A549 (cell line): Measurements from ENCODE around the gene MLLT3.

Experiments used
- RAD21 ChIP-seq, 2 experiments: fragments of >200 bp in 1 of 2; sonication (Bioruptor Twin) in 1 of 2; formaldehyde crosslinking in 1 of 2; IDR thresholded peaks in 1 of 2; conservative IDR thresholded peaks in 1 of 2; 2 replicates in 1 of 2; 3 replicates in 1 of 2; pipeline ENCODE4 v1.6.1; 2012 to 2018; ENCODE audit warnings: inconsistent platforms in 1 of 2
- RARB ChIP-seq: fragments of 250-450 bp; sonication (Bioruptor Pico); IDR thresholded peaks from 2 replicates; pipeline ENCODE4 v1.8.0; 2021; ENCODE audit warnings: mild to moderate bottlenecking, moderate library complexity
- ZSCAN20 ChIP-seq: fragments of 250-450 bp; sonication (Bioruptor Pico); IDR thresholded peaks from 2 replicates; pipeline ENCODE4 v1.8.0; 2022; ENCODE audit warnings: mild to moderate bottlenecking, moderate library complexity
- TF ChIP-seq, protein P1 (sequence below): fragments of >200 bp; sonication (Bioruptor Twin); formaldehyde crosslinking; IDR thresholded peaks from 3 replicates; pipeline ENCODE4 v1.5.1; 2016
- TF ChIP-seq, protein P2 (sequence below): IDR thresholded peaks from 2 replicates; pipeline ENCODE4 v1.6.1; 2012
- TF ChIP-seq, protein P3 (sequence below): fragments of 150-350 bp; IDR thresholded peaks from 2 replicates; pipeline ENCODE4 v1.6.1; 2014; ENCODE audit warnings: low read depth, mild to moderate bottlenecking, low read length

DNA sequence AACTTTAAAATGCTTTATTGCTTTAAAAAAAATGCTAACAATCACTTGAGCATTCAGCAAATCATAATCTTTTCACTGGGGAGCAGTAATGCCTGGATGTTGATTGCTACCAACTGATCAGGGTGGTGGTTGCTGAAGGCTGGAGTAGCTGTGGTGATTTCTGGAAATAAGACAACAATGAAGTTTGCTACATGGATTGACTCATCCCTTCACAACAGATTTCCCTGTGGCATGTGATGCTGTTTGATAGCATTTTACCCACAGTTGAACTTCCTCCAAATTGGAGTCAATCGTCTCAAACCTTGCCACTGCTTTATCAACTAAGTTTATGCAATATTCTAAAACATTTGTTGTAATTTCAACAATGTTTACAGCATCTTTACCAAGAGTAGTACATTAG lies 83.3 kb downstream of the MLLT3 start:
- no peak for TF ChIP-seq RAD21 (conservative IDR thresholded peaks at IDR 0.05 in 1 of 2, IDR thresholded peaks at IDR 0.05 in 1 of 2)
- TF ChIP-seq, protein P1, sequence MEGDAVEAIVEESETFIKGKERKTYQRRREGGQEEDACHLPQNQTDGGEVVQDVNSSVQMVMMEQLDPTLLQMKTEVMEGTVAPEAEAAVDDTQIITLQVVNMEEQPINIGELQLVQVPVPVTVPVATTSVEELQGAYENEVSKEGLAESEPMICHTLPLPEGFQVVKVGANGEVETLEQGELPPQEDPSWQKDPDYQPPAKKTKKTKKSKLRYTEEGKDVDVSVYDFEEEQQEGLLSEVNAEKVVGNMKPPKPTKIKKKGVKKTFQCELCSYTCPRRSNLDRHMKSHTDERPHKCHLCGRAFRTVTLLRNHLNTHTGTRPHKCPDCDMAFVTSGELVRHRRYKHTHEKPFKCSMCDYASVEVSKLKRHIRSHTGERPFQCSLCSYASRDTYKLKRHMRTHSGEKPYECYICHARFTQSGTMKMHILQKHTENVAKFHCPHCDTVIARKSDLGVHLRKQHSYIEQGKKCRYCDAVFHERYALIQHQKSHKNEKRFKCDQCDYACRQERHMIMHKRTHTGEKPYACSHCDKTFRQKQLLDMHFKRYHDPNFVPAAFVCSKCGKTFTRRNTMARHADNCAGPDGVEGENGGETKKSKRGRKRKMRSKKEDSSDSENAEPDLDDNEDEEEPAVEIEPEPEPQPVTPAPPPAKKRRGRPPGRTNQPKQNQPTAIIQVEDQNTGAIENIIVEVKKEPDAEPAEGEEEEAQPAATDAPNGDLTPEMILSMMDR, result no peak
- no peak for TF ChIP-seq ZSCAN20
- TF ChIP-seq, protein P2, sequence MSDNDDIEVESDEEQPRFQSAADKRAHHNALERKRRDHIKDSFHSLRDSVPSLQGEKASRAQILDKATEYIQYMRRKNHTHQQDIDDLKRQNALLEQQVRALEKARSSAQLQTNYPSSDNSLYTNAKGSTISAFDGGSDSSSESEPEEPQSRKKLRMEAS, result no peak
- TF ChIP-seq RARB (CRISPR knock-in tag), result no peak
- TF ChIP-seq, protein P3, sequence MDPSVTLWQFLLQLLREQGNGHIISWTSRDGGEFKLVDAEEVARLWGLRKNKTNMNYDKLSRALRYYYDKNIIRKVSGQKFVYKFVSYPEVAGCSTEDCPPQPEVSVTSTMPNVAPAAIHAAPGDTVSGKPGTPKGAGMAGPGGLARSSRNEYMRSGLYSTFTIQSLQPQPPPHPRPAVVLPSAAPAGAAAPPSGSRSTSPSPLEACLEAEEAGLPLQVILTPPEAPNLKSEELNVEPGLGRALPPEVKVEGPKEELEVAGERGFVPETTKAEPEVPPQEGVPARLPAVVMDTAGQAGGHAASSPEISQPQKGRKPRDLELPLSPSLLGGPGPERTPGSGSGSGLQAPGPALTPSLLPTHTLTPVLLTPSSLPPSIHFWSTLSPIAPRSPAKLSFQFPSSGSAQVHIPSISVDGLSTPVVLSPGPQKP, result no peak
